ENCODE results near the gene POLE3.
"Not testable (repeated sequence)": the region's sequence is repeated elsewhere in the genome, so short reads cannot be mapped to it uniquely, and the experiment has no call there.

POLE3 gene

DNA sequence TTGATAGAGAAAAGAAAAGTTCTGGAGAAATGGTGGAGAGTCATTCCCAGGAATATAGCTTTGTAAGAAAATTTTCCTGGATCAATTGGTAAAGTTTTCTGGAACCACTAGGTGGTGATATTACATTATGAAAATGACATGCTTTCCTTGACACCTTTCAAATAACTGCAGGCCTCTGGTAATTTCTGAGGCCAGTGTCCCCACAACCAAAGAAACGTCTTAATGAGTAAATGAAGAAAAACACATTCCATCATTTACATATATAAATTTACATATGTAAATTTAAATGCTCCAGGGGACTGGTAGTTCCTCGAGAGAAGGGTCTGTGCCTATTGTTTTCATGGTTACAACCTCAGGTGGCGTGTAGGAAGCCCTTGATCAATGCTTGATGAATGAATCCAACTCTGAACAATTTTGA is 35.9 kb upstream of the POLE3 start:
- TF ChIP-seq, protein P1, sequence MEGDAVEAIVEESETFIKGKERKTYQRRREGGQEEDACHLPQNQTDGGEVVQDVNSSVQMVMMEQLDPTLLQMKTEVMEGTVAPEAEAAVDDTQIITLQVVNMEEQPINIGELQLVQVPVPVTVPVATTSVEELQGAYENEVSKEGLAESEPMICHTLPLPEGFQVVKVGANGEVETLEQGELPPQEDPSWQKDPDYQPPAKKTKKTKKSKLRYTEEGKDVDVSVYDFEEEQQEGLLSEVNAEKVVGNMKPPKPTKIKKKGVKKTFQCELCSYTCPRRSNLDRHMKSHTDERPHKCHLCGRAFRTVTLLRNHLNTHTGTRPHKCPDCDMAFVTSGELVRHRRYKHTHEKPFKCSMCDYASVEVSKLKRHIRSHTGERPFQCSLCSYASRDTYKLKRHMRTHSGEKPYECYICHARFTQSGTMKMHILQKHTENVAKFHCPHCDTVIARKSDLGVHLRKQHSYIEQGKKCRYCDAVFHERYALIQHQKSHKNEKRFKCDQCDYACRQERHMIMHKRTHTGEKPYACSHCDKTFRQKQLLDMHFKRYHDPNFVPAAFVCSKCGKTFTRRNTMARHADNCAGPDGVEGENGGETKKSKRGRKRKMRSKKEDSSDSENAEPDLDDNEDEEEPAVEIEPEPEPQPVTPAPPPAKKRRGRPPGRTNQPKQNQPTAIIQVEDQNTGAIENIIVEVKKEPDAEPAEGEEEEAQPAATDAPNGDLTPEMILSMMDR (IDR thresholded peaks at IDR 0.05; ENCODE audit: insufficient read depth, low read length, poor library complexity, severe bottlenecking), result peak; percentile 43
- no peaks in the 10 kb centered on the region for H3K27me3 ChIP-seq (replicated peaks; ENCODE audit: control insufficient read depth, insufficient read depth, low read length)
- H3K36me3 ChIP-seq (ENCODE audit: control insufficient read depth, insufficient read depth, low read length), result no peaks in the 10 kb centered on the region
- H3K4me3 ChIP-seq (replicated peaks; ENCODE audit: low read depth, low read length), result no peak overlapping the region
- DNase-seq (ENCODE audit: extremely low read depth, insufficient read length), result no peak

DNA sequence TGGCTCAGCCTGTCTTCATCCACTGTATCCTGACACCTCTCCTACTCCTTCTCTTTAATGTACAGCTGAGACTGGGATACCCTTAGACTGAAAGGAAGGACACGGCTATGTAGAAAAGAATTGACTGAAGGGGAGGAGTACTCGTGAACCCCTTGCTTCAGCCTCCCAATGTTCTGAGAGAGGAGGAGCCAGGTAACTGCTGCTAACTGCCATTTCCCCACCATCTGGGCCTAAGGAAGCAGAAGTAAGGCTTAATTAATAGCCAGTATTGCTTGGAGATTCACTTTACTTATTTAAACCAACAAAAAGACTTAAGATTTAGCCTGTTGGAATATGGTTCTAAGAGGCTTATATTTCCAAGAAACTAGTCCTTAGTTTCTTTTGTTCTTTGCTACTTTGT is 34.3 kb upstream of the POLE3 start:
- TF ChIP-seq, protein P1 (IDR thresholded peaks at IDR 0.05; ENCODE audit: insufficient read depth, low read length, poor library complexity, severe bottlenecking), result no peak
- no peak for DNase-seq (ENCODE audit: extremely low read depth, insufficient read length)
- no peaks in the 10 kb centered on the region for H3K36me3 ChIP-seq (ENCODE audit: control insufficient read depth, insufficient read depth, low read length)
- H3K27me3 ChIP-seq (replicated peaks; ENCODE audit: control insufficient read depth, insufficient read depth, low read length), result no peaks in the 10 kb centered on the region
- no peak overlapping the region for H3K4me3 ChIP-seq (replicated peaks; ENCODE audit: low read depth, low read length)

DNA sequence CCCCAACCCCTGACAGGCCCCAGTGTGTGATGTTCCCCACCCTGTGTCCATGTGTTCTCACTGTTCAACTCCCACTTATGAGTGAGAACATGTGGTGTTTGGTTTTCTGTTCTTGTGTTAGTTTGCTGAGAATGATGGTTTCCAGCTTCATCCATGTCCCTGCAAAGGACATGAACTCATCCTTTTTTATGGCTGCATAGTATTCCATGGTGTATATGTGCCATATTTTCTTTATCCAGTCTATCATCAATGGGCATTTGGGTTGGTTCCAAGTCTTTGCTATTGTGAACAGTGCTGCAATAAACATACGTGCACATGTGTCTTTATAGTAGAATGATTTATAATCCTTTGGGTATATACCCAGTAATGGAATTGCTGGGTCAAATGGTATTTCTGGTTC is 27.2 kb upstream of the POLE3 start:
- not testable (repeated sequence) for H3K27me3 ChIP-seq (replicated peaks; ENCODE audit: control insufficient read depth, insufficient read depth, low read length); H3K4me3 ChIP-seq (replicated peaks; ENCODE audit: low read depth, low read length); H3K36me3 ChIP-seq (ENCODE audit: control insufficient read depth, insufficient read depth, low read length); DNase-seq (ENCODE audit: extremely low read depth, insufficient read length)

DNA sequence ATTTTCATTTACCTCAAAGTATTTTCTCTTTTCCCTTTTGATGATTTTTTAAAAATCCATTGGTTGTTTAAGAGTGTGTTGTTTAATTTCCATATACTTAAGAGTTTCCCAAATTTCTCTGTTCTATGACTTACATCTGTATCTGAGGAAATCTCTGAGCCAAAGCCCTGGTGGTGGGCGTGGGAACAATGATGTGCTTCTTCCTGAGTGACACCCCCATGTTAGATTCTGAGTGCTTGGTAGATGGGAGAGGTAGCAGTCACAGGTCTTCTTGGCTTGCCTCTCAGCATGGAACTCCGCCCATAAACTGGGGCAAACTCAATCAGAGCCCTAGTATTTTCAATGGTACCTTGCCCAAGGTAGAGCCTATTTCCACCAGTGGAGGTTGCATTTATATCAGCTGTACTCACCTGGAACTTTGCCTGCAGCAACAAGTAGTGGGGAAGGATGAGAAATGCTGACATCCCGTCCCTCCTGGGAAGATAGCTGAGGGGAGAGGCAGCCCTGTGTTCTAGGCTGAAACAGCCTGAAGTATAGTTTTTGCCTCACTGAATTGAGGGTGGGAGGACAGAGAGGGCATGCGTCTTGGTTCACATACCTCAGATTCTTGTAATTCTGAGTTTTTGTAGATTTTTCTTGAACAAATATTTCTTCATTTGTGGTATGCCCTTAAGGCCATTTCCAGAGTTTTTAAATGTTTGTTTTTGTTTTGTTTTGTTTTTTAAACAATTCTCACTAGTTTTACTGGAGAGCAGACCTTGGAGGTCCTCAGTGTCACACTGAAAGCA is 26.4 kb upstream of the POLE3 start:
- TF ChIP-seq, protein P1 (IDR thresholded peaks at IDR 0.05; ENCODE audit: insufficient read depth, low read length, poor library complexity, severe bottlenecking), result no peak
- no peak for DNase-seq (ENCODE audit: extremely low read depth, insufficient read length)
- Histone ChIP-seq H3K36me3 (ENCODE audit: control insufficient read depth, insufficient read depth, low read length) (no peaks in the 10 kb centered on the region), H3K27me3 (replicated peaks; ENCODE audit: control insufficient read depth, insufficient read depth, low read length) (no peaks in the 10 kb centered on the region), H3K4me3 (replicated peaks; ENCODE audit: low read depth, low read length) (no peak overlapping the region)

DNA sequence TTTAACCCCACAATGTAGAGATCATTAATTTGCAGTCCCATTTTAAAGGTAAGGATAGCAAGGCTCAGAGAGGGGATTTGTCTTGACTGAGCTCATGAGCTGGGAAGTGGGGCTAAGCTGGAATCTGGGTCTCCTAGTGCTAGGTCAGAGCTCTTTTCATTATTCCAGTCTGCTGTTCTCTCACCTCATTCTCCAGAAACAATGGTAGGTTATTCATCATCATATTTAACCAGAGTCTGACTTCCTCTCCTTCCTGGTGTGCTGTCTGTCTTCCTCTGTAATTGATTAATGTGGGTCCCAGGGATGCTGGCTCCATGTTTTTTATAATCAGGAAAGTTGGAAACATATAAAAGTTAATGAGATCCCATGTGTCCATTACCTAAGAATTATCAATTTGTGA is 20.7 kb upstream of the POLE3 start:
- DNase-seq (ENCODE audit: extremely low read depth, insufficient read length), result no peak
- Histone ChIP-seq H3K36me3 (ENCODE audit: control insufficient read depth, insufficient read depth, low read length) (no peaks in the 10 kb centered on the region), H3K4me3 (replicated peaks; ENCODE audit: low read depth, low read length) (no peak overlapping the region), H3K27me3 (replicated peaks; ENCODE audit: control insufficient read depth, insufficient read depth, low read length) (no peaks in the 10 kb centered on the region)
- TF ChIP-seq, protein P1 (IDR thresholded peaks at IDR 0.05; ENCODE audit: insufficient read depth, low read length, poor library complexity, severe bottlenecking), result no peak

DNA sequence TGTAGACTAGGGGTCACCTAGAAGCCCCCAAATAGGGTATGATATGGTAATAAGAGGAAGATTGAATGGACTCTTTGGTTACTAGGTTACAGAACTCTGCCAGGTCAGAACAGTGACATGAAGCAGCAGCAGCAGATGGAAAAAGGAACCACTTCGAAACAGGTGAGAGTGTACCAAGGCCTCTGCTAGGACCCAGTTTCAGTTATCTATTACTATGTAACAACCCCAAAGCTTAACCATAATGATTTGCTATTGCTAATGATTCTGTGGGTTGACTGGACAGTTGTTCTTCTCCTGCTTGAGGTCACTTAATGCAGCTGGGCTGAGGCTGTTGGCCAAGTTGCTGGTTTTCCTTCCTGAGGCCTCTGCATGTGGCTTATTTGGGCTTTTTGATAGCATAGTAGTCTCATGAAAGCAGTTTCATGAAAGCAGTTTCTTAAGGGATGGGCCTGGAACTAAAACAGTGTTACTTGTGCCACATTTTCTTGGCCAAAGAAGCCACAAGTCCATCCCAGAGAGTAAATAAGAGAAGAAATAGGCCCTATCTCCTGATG is 17.7 kb upstream of the POLE3 start:
- TF ChIP-seq, protein P1 (IDR thresholded peaks at IDR 0.05; ENCODE audit: insufficient read depth, low read length, poor library complexity, severe bottlenecking), result no peak
- DNase-seq (ENCODE audit: extremely low read depth, insufficient read length), result no peak
- H3K27me3 ChIP-seq (replicated peaks; ENCODE audit: control insufficient read depth, insufficient read depth, low read length), result no peaks in the 10 kb centered on the region
- H3K36me3 ChIP-seq (ENCODE audit: control insufficient read depth, insufficient read depth, low read length), result no peaks in the 10 kb centered on the region
- no peak overlapping the region for H3K4me3 ChIP-seq (replicated peaks; ENCODE audit: low read depth, low read length)

Measured in GM06990 (cell line).